BJ (cell line): ENCODE results near the gene PUSL1. TPM values are rescaled to one million over a fixed set of nuclear protein-coding genes. Genes with fewer than 3 reads are reported as not detected.
A peak's percentile ranks its signal among the peaks of the same experiment; 100 is the strongest.

ENCODE experiments used
- CTCF ChIA-PET: fragments of 350-600 bp; formaldehyde crosslinking; extraction: SDS; loops from one replicate; lab custom pipeline; 2021; ENCODE audit warnings: antibody characterized with exemption, inconsistent platforms; lab: Yijun Ruan, JAX
- POLR2A ChIA-PET: fragments of 300-600 bp; sonication (Branson Sonifier 250); formaldehyde crosslinking; extraction: SDS; loops from one replicate; lab custom pipeline; 2021; ENCODE audit warnings: antibody characterized with exemption; lab: Charles Lee
- DNase-seq: peaks from one replicate; pipeline ENCODE4 v3.0.0-alpha.2; 2011; ENCODE audit warnings: low read depth
- H3K27me3 ChIP-seq: 2 replicates; pipeline ENCODE4 v1.6.0; 2011; ENCODE audit warnings: low read length; ENCODE audit not compliant: control insufficient read depth, insufficient read depth
- H3K36me3 ChIP-seq: 2 replicates; pipeline ENCODE4 v1.5.1; 2011; ENCODE audit warnings: low read length; ENCODE audit not compliant: control insufficient read depth, insufficient read depth
- H3K4me3 ChIP-seq: 2 replicates; pipeline ENCODE4 v1.5.1; 2011; ENCODE audit warnings: low read depth, mild to moderate bottlenecking, control low read depth, low read length
- polyA plus RNA-seq: library from polyadenylated mRNA; depleted of rRNA; stranded (reverse); fragments of >200 nt; gene quantifications from 2 replicates; pipeline ENCODE4 v1.2.3, GENCODE V29; 2011
- TF ChIP-seq, protein P1 (sequence below): IDR thresholded peaks from 2 replicates; pipeline ENCODE4 v1.5.1; 2011; ENCODE audit warnings: low read depth, mild to moderate bottlenecking, control low read depth, inconsistent platforms, low read length, moderate library complexity; ENCODE audit not compliant: insufficient read depth

The PUSL1 gene
- polyA plus RNA-seq, 1 experiment, result 18.2 TPM

DNA sequence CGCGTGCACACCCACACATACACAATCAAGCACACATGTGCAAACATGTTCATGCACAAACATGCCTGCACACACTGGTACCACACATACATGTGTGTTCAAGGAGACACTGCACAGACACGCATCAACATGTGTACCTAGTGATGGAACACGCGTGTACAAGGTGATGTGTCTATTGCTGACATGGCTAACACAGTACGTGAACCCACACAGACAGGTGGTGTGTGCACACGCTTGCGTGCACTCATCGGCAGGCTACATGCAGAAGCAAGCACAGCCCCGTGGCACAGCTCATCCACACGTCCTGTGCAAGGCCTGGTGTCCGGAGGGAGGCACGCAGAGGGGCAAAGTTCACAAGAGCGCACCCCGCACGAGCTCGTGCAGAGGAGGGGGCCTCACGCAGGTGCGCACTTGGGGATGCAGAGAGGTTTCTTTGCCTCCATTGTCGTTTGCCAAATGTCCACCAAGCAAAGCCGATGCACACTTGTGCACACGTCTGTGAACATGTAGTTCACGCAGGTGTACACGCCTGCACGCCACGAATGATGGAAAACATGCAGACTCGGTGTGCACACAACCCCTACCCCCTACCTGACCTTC is 1.6 kb upstream of the PUSL1 start:
- CTCF ChIA-PET, result interaction anchor here (0.6 kb wide), 1 partner anchor 331 kb away, joined by 3 read pairs; no protein-coding TSS in a partner anchor
- POLR2A ChIA-PET, result no interaction called here
- TF ChIP-seq, protein P1, sequence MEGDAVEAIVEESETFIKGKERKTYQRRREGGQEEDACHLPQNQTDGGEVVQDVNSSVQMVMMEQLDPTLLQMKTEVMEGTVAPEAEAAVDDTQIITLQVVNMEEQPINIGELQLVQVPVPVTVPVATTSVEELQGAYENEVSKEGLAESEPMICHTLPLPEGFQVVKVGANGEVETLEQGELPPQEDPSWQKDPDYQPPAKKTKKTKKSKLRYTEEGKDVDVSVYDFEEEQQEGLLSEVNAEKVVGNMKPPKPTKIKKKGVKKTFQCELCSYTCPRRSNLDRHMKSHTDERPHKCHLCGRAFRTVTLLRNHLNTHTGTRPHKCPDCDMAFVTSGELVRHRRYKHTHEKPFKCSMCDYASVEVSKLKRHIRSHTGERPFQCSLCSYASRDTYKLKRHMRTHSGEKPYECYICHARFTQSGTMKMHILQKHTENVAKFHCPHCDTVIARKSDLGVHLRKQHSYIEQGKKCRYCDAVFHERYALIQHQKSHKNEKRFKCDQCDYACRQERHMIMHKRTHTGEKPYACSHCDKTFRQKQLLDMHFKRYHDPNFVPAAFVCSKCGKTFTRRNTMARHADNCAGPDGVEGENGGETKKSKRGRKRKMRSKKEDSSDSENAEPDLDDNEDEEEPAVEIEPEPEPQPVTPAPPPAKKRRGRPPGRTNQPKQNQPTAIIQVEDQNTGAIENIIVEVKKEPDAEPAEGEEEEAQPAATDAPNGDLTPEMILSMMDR, result no peak
- DNase-seq, result no peak
- Histone ChIP-seq H3K36me3 (peaks cover 12% of the 10 kb centered on the region), H3K27me3 (no peaks in the 10 kb centered on the region), H3K4me3 (peak overlapping the region; percentile 88)

DNA sequence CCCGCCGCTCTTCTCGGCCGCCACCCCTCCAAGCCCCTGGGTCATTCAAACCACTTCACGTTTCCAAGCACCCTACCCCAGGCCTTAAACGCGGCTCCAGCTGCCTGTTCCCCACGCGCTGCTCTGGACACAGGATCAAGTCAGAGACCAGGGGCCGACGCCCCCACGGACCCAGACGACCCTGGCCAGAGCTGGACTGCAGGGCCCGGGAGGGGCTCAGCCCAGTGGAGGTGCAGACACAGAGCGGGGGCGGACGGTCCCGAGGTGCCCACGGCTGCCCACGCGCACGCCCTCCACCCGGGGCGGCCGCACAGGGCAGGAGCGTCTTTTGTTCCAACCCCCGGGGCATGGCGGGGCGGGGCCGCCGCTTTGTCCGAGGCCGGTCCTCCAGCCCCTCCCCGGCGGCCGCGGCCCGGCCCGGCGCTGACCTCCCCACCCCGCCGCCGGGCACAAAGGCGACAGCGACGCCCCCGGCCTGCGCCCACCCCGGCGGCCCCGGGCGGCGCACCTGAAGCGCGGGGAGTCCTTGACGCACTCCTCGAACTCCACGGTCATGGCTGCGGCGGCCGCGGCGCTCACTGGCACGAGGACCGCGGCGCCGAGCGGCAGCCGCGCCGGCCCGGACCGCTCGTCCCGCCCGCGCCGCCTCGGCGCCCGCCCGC is 1.0 kb upstream of the PUSL1 start:
- no peaks in the 10 kb centered on the region for H3K27me3 ChIP-seq

DNA sequence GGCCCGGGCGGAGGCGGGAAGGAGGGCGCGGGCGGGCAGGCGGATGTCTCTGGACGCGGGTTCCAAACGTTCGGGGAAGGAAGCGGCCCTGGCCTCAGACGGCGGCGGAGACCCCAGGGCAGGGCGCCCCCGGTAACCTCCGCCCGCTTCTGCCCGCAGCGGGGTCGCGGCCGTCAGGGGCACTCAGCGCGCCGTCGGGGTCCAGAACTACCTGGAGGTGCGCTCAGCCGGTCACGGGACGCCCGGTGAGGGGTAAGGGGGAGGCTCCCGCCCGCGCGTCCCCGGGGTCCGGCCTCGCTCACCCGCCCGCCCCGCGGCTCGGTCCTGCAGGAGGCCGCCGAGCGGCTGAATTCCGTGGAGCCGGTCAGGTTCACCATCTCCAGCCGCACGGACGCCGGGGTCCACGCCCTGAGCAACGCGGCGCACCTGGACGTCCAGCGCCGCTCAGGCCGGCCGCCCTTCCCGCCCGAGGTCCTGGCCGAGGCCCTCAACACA is 406 bp downstream of the PUSL1 start:
- TF ChIP-seq, protein P1, result no peak
- ChIA-PET POLR2A (interaction anchor here (0.6 kb wide), 1 partner anchor 53 kb away, joined by 3 read pairs; no protein-coding TSS in a partner anchor), CTCF (interaction anchor here (0.9 to 1.1 kb wide), 2 partner anchors 64 to 186 kb away, joined by 3 read pairs; no protein-coding TSS in a partner anchor)
- H3K27me3 ChIP-seq, result no peaks in the 10 kb centered on the region
- DNase-seq, result no peak
- H3K4me3 ChIP-seq, result peak overlapping the region; percentile 88
- H3K36me3 ChIP-seq, result peaks cover 27% of the 10 kb centered on the region

More for the DNA sequence above, 1.0 kb upstream of the PUSL1 start:
- Histone ChIP-seq H3K36me3 (peaks cover 16% of the 10 kb centered on the region), H3K4me3 (peak overlapping the region; percentile 88)
- DNase-seq, result no peak
- POLR2A ChIA-PET, result no interaction called here
- CTCF ChIA-PET, result interaction anchor here (0.6 kb wide), 1 partner anchor 332 kb away, joined by 3 read pairs; no protein-coding TSS in a partner anchor
- TF ChIP-seq, protein P1, result no peak

DNA sequence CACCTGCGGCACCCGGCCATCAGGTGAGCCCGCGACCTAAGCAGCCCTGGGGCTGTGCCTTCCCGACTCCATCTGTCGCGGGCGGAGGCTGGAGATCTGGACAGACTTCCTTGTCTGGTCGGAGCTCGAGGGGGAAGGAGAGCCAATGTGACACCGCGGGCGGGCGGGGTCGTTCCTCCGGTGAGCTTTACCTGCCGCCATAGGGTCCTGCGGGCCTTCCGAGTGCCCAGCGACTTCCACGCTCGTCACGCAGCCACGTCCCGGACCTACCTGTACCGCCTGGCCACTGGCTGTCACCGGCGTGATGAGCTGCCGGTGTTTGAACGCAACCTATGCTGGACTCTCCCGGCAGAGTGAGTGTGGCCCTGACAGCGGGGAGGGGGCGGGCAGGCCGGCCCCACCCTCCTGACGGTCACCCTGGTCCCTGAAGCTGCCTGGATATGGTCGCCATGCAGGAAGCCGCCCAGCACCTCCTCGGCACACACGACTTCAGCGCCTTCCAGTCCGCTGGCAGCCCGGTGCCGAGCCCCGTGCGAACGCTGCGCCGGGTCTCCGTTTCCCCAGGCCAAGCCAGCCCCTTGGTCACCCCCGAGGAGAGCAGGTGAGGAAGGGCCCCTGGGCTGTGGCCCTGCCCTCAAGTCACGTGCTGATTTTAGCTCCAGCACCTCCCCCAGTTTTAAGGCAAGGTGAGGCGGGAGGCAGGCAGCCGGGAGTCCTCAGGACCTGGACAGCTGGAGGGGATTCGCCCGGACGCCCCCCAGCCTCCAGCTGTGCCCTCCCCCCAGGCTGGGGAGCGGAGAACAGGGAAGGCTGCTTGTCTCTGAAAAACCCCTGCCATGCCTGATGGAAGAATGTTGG is 1.1 kb downstream of the PUSL1 start:
- ChIA-PET CTCF (interaction anchor here (0.6 to 1.1 kb wide), 3 partner anchors 62 to 187 kb away, joined by 3 read pairs; no protein-coding TSS in a partner anchor), POLR2A (interaction anchor here (0.6 kb wide), 2 partner anchors 48 to 53 kb away, joined by 3 read pairs; no protein-coding TSS in a partner anchor)
- DNase-seq, result no peak
- Histone ChIP-seq H3K4me3 (peak overlapping the region; percentile 88), H3K36me3 (peaks cover 33% of the 10 kb centered on the region), H3K27me3 (no peaks in the 10 kb centered on the region)
- TF ChIP-seq, protein P1, result no peak
